HG02840 (cell line): ENCODE data around the gene SPEM1.

Experiments
- ATAC-seq: cut with Tn5 transposase; IDR thresholded peaks from one replicate; pipeline ENCODE4 v1.9.1; 2021; ENCODE audit warnings: mild to moderate bottlenecking, moderate library complexity, moderate number of reproducible peaks; ENCODE audit not compliant: unreplicated experiment, low FRiP score

Gene SPEM1

DNA sequence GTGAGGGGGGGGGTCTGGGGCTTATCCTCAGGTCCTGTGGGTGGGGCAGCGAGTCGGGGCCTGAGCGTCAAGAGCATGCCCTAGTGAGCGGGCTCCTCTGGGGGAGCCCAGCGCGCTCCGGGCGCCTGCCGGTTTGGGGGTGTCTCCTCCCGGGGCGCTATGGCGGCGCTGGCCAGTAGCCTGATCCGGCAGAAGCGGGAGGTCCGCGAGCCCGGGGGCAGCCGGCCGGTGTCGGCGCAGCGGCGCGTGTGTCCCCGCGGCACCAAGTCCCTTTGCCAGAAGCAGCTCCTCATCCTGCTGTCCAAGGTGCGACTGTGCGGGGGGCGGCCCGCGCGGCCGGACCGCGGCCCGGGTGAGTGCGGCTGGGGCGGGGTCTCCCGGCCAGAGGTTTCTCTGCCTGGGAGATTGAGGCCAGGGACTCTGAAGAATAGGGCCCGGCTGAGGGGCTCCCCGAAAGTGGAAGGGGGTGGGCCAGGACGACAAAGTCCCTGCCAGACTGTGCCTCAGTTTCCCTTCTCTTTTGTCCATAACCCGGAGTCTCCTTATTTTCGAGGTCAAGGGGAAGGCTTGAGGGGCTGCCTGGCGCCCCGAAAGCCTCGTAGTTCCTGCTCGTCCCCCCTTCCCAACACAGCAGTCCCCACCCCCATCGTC is 19.5 kb downstream of the SPEM1 start, which contains the start of gene FGF11:
TSS of gene FGF11 (plus strand) at position 51 of the 651 bp plus-strand sequence. CDS start at position 160, 109 bp downstream.
- no peak for ATAC-seq

- no peak for ATAC-seq
Observed at GRCh38 chr17:7440113-7440833, 20.1 kb downstream of the SPEM1 start.

DNA sequence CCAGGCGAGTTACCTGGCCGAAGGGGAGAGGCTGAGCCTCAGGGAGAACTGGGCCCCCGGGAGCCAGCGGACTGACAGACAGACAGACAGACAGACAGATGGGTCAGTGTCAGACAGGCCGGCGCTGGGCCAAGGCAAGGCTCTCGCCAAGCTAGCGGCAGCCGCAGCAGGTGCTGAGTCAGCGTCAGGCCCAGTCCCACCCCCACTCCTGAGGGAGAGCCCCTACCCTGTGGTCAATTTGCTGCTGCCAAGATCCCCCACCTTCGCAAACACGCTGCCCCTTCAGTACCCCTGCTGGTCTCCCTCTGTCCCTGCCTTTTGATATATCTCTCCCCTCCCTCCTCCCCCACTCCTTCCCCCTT is 20.7 kb downstream of the SPEM1 start:
- no peak for ATAC-seq

GRCh38 chr17:7441266-7441665 is 21.1 kb downstream of the SPEM1 start:
- no peak for ATAC-seq

DNA sequence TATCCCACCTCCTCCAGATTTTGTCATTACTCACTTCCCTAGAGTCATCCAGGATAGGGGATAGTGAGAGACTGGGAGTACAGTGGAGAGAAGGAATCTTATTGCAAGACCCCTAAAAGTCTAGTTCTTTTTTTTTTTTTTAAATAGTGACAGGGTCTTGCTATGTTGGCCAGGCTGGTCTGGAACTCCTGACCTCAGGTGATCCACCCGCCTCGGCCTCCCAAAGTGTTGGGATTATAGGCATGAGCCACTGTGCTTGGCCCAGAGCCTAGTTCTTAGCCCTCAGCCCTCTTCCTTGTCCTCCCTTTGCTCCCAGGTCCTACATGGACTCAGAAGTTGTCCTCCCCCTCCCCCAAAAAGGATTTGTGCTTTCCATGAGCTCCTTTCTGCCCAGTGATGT is 22.0 kb downstream of the SPEM1 start:
- no peak for ATAC-seq

DNA sequence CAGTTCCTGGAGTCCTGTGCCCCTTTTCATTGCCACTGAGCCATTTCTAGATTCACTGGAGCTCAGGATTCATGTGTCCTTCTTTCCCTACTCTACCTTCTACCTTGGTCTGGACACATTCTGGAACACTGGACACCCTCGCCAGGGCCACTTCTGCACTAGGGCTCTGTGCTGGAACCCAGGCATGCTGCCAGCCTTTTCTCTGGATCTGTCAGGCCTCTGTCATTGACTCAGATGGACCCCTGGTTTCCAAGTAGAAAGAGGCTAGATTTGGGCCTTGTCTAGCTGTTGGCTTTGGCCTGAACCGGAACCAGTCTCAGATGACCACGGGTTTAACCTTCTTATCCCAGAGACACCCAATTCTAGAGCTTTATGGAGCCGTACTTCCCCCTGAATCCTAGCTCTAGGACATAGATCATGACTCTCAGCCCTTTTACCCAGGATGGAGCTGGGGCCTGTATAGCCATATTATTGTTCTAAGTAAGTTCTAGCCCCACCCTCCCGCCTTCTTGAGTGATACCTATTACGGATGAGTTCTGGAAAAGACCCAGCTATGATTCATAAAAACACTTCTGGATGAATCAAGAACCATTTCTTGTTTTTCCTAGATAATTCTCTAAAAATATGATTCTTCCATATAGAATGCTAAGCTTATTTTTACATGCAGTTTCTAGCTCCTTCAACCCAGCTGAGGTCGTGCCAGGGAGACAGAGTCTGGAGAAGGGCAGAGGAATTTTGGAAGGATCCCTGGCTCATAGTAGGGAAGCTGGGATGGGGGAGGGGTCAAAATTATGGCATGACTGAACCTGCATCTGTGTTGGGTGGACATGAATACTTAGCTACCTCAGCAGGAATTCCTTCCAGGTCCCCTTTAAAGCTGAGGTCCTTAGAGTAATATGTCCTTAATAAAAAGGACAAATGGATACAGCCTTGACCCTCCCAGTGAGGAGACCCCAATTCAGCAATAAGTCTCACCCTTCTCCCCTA is 23.7 kb downstream of the SPEM1 start:
- ATAC-seq: no peak

DNA sequence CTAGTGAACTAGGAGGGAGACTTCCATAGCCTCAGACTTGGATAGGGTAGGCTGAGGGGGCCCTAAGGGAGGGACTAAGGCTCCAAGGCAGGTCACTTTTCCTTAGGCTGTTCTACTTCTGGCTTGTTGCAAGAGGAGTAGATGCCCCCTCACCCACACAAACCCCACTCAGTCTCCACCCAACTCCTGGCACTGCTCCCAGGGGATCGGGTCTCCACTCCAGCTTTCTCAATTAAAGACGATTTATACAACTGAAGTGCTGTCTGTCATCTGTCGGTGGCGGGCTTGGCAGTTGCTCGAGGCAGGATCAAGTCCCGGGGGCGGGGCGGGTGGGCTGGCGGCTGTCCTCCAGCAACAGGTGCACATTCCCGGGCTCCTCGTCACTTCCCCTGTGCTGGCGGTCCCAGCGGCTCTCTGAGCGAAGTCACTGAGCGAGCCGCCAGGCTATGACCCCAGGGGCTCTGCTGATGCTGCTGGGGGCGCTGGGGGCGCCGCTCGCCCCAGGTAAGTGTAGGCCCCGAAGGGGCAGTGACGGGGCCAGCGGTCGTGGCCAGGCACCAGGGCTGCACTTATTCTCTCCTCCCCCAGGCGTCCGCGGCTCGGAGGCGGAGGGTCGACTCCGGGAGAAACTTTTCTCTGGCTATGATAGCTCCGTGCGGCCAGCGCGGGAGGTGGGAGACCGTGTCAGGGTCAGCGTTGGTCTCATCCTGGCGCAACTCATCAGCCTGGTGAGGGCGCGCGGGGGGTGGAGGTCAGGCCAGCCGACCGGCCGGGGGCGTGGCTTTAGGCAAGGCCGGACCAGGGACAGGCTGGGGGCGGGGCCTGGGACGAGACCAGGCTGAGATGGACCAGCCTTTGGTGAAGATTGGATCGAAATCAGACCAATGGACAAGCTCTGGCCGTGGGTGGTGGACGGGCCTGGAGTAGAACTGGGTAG is 24.8 kb downstream of the SPEM1 start, which contains the start of gene CHRNB1:
TSS of gene CHRNB1 (plus strand) at position 380 of the 937 bp plus-strand sequence. CDS start at position 447, 67 bp downstream.
- ATAC-seq: no peak

DNA sequence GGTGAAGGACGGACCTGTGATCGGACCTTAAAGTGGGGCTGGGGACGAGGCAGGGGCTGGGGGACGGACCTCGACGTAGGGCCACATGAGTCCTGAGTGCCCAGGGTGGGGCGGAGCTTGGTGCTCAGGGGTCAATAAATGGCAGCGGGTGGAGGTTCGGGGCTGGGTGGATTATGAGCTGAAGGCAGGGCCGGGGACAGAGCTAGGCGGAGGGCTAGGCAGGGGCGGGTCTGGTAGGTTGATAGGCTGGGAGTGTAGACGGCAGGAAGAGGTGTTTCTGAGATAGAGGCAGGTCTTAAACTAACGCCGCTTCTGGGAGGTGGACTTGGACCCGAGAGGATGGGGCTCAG is 25.5 kb downstream of the SPEM1 start:
- ATAC-seq: no peak

DNA sequence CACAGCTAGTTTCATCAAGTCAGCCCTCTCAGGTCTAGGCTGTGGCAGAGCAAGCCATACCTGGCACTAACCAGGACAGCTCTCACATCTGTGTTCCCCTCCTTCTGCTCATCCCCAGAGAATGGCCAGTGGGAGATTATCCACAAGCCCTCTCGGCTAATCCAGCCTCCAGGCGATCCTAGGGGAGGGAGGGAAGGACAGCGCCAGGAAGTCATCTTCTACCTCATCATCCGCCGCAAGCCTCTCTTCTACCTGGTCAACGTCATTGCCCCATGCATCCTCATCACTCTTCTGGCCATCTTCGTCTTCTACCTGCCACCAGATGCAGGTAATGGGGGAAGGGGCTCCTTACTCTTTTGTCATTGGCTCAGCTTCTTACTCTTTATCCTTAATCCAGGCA is 28.3 kb downstream of the SPEM1 start:
- ATAC-seq: no peak

DNA sequence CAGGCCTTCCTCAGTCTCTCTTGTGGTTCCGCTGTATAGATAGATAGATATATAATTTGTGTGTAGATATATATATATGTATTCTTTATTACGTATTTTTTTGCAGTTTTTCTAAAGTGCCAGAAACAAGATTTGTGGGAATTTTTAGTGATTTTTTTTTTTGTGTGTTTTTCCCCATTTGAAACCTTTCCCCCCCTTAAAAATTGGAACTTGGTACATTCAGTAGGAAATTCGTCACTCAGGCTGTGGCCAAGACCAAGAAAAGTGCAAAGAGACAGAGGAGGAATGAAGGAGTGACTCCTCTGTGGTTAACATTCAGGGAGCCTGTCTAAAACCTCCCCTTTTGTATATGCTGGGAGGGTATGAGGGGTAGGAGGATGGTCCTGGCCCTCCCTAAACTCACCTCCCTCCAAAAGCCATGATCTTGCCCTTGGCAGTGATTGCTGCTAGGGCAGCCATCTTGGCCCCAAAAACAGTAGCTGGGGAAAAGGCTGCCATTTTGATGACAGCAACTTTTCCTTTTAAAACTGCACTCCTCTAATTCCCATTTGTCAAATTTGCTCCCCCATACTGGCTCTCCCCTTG is 39.9 kb downstream of the SPEM1 start:
- no peak for ATAC-seq

- ATAC-seq: no peak
Observed at GRCh38 chr17:7460850-7461660, 40.9 kb downstream of the SPEM1 start.

DNA sequence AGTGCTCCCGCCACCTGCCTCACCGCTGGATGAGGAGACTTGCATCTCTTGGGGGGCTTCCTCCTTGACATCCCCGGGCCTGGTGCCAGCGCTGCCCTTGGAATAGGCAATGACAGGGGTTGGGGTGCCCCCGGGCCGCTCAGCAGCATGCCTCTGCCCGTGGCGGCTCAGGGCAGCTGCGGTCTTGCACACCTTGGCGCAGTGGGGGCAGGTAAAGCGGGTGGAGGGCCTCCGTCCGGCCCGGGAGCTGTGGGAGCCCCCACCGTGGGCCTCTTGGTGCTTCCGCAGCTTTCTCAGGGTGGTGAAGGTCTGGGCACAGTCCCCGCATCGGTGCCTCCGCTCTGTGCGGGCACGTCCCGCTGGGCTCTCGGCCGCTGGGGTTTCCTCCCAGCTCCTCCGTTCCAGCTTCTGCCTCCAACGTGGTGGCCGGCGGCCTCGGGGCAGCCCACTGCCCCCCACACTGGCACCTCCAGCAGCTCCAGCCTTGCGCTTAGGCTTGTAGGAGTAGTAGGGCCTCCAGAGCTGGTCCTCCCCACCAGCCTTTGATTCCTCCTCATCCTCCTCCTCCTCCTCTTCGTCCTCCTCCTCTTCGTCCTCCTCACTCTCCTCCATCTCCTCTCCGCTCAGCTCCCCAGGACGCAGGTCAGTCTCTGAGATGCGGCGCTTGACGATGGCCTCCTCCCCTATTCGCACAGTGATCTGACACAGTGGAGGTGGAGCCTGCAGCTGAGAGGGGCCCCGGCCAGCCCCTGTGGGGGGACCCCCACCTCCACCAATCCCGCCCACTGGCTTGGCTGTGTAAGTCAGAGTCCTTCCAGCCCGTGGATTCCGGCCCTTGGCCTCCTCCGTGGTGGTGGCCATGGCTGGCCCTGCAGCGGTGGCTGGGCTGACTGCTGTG is 42.6 kb downstream of the SPEM1 start:
- no peak for ATAC-seq

- ATAC-seq: no peak
Observed at GRCh38 chr17:7463372-7463846, 43.3 kb downstream of the SPEM1 start.

DNA sequence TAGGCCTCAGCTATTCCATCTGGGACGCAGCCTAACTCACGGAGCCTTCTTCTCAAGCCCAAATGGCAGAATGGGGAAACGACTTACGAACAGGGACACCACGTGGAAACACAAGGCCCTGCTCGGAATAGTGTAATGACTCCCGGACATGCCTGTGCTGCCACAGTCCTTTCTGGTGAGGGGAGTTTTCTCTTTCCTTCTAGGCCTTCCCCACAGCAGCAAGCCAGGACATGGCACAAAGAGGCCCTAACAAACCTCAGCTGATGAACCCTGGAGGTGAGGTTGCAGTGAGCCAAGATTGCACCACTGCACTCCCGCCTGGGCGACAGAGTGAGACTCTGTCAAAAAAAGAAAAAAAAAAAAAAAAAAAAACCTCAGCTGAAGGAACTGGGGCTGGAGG is 44.0 kb downstream of the SPEM1 start:
- ATAC-seq: no peak

DNA sequence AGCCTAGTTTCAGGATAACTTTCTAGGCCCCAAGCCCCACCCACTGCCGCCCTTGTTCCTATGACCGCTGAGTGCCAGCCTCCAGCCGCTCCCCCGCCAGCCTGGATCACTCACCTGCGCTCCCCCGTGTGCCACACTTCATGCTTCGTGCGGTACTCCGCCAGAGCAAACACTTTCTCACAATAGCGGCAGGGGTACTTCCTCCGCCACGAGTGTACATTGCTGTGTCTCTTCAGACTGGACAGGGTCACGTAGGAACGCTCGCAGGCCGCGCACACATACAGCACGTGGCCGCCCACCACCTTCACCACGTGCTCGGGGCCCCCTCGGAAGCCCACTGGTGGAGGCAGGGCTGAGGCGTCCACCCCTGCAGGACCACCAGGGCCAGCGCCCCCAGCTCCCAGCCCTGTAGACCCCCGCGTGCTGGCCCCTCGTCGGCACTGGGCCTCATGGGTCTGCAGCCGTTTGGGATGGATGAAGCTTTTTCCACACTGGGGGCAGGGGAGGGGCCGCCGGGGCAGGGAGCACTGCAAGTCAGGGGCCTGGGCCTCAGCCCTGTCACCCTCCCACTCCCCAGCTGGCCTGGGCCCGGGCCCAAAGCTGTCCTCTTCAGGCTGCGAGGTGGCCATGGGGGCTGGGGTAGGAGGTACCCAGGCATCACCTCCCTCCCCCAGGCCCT is 45.6 kb downstream of the SPEM1 start:
- ATAC-seq: no peak

GRCh38 chr17:7466318-7466638 is 46.2 kb downstream of the SPEM1 start:
- no peak for ATAC-seq

DNA sequence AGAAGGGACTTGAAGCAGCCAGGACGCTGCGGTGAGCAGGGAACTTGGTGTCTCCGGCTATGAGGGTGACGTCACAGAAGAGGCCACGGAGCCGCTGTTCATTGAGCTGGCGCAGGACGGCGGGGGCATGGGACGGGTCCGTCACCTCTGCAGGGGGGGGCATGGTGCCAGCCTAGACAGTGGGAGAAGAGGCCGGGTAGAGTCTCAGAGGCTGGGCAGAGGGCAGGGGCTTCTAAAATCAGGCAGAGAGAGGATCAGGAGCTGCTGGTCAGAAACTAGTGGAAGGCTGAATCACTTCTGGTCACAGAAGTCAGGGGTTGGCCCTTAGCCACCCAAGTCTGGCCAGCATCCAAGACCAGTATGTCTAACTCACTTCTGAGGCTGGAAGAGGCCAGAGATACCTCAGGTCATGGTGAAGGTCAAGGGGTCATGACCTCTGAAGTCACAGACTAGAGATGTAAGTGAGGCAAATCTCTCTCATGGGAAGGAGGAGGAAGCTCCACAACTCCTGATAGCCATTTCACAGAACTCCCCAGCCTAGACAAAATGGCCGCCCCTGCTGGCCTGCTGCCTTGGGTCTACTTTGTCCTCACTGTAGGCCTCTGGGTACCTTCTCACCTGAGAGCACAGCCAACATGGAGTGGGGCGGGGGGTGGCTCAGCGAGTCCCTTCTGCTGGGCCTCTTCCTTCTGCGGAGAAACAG is 46.7 kb downstream of the SPEM1 start:
- ATAC-seq: no peak
